Hepatocyte (in vitro differentiated cells): Measurements from ENCODE around the gene RNF113A. TPM values are rescaled to one million over a fixed set of nuclear protein-coding genes. Genes with fewer than 3 reads are reported as not detected.
"Not testable (repeated sequence)": the region's sequence is repeated elsewhere in the genome, so short reads cannot be mapped to it uniquely, and the experiment has no call there.

Source experiments
- DNase-seq: peaks from one replicate; pipeline ENCODE4 v3.0.0-alpha.2; 2016; ENCODE audit warnings: low spot score
- H2AFZ ChIP-seq: fragments of 200-600 bp; sonication (generic); 2 replicates; pipeline ENCODE4 v1.6.0; 2016; ENCODE audit warnings: antibody characterized with exemption, mild to moderate bottlenecking
- H3K27ac ChIP-seq: fragments of 200-600 bp; sonication (generic); 2 replicates; pipeline ENCODE4 v1.5.1; 2016; ENCODE audit warnings: mild to moderate bottlenecking
- H3K27me3 ChIP-seq: fragments of 200-600 bp; sonication (generic); 2 replicates; pipeline ENCODE4 v1.6.1; 2016
- H3K36me3 ChIP-seq: fragments of 200-600 bp; sonication (generic); replicated peaks from 2 replicates; pipeline ENCODE4 v1.5.1; 2016; ENCODE audit warnings: low read depth; ENCODE audit not compliant: insufficient read depth
- H3K4me1 ChIP-seq: fragments of 200-600 bp; sonication (generic); 2 replicates; pipeline ENCODE4 v1.5.1; 2016; ENCODE audit warnings: mild to moderate bottlenecking, moderate library complexity; ENCODE audit not compliant: insufficient read depth
- H3K4me2 ChIP-seq: fragments of 200-600 bp; sonication (generic); 2 replicates; pipeline ENCODE4 v1.6.0; 2016
- H3K4me3 ChIP-seq: fragments of 200-600 bp; sonication (generic); 2 replicates; pipeline ENCODE4 v1.5.1; 2016; ENCODE audit warnings: mild to moderate bottlenecking
- H3K79me2 ChIP-seq: fragments of 200-600 bp; sonication (generic); 2 replicates; pipeline ENCODE4 v1.6.0; 2017; ENCODE audit warnings: mild to moderate bottlenecking
- H3K9me2 ChIP-seq: fragments of 200-600 bp; sonication (generic); replicated peaks from 2 replicates; pipeline ENCODE4 v1.6.0; 2017; ENCODE audit warnings: mild to moderate bottlenecking; ENCODE audit not compliant: insufficient read depth
- H3K9me3 ChIP-seq: fragments of 200-600 bp; sonication (generic); 2 replicates; pipeline ENCODE4 v1.5.1; 2016; ENCODE audit warnings: low read depth, mild to moderate bottlenecking
- H4K20me1 ChIP-seq: fragments of 200-600 bp; sonication (generic); 2 replicates; pipeline ENCODE4 v1.6.0; 2016; ENCODE audit warnings: mild to moderate bottlenecking; ENCODE audit not compliant: insufficient read depth, poor library complexity, severe bottlenecking
- EZH2 ChIP-seq: fragments of 200-600 bp; sonication (generic); IDR thresholded peaks from 2 replicates; pipeline ENCODE4 v1.6.1; 2016; ENCODE audit warnings: antibody characterized with exemption, mild to moderate bottlenecking, borderline replicate concordance
- WGBS: methylation state at CpG from one replicate; pipeline ENCODE4 v1.1.6; 2016; ENCODE audit warnings: low lambda C conversion rate; ENCODE audit errors: missing lambda C conversion rate; 5-methylcytosine and 5-hydroxymethylcytosine counted together
- polyA plus RNA-seq: library from polyadenylated mRNA; unstranded; fragments of >200 nt; fragmentation: Nextera tagmentation; extraction: Ambion mirVana; gene quantifications from 2 replicates; pipeline ENCODE4 v1.2.1, GENCODE V29; 2016
- total RNA-seq: library from RNA; depleted of rRNA; stranded (reverse); fragments of >200 nt; gene quantifications from 2 replicates; pipeline ENCODE4 v1.2.3, GENCODE V29; 2014

Gene RNF113A
- total and polyA plus RNA-seq, 2 experiments from 2014 or later, result 19.7 TPM

- no peak overlapping the region for H3K4me2 ChIP-seq
- no peaks in the 10 kb centered on the region for H3K36me3 ChIP-seq
- H3K27me3 ChIP-seq, result no peaks in the 10 kb centered on the region
- 66% methylated on average over 7 of the region's 7 CpGs for WGBS
- DNase-seq, result no peak
- TF ChIP-seq EZH2, result no peak
- no peak overlapping the region for H2AFZ ChIP-seq
- H3K27ac ChIP-seq, result no peak overlapping the region
- no peaks in the 10 kb centered on the region for H3K4me1 ChIP-seq
- H4K20me1 ChIP-seq, result no peaks in the 10 kb centered on the region
- H3K79me2 ChIP-seq, result no peaks in the 10 kb centered on the region
- H3K9me2 ChIP-seq, result no peaks in the 10 kb centered on the region
- no peaks in the 10 kb centered on the region for H3K9me3 ChIP-seq
- no peak overlapping the region for H3K4me3 ChIP-seq
Measured at GRCh38 chrX:119826399-119826959, 45.1 kb downstream of the RNF113A start.

- not testable (repeated sequence) for H4K20me1 ChIP-seq, H3K36me3 ChIP-seq, H2AFZ ChIP-seq, DNase-seq, H3K9me2 ChIP-seq, H3K9me3 ChIP-seq, H3K4me1 ChIP-seq, H3K27me3 ChIP-seq, H3K4me3 ChIP-seq, H3K27ac ChIP-seq, H3K4me2 ChIP-seq, H3K79me2 ChIP-seq
- WGBS, result 68% methylated on average over 2 of the region's 5 CpGs
Measured at GRCh38 chrX:119824221-119824620, 47.3 kb downstream of the RNF113A start.

DNA sequence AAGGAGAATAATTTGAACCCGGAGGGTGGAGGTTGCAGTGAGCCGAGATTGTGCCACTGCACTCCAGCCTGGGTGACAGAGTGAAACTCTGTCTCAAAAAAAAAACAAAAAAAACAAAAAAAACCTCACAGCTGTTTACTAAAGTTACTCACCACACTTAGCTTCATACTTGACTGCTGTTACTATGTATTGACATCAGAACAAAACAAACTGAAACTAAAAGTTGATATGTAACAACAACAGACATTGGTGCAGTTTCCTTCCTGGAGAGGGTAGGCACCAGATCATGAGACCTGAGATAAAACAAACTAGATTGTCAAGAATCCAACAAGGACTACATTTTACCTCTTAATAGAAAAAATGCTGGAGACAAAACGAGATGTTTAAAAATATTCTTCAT, 49.8 kb downstream of the RNF113A start:
- H2AFZ ChIP-seq, H3K4me3 ChIP-seq, DNase-seq: not testable (repeated sequence)

More for the DNA sequence above, 49.8 kb downstream of the RNF113A start:
- not testable (repeated sequence) for H3K9me2 ChIP-seq, H3K4me1 ChIP-seq, H3K27me3 ChIP-seq, H3K79me2 ChIP-seq, H3K4me2 ChIP-seq, H3K36me3 ChIP-seq, H3K27ac ChIP-seq, H3K9me3 ChIP-seq, H4K20me1 ChIP-seq
- WGBS, result 84% methylated on average over 3 of the region's 3 CpGs

Other genes with a start within 250 kb of the RNF113A start
- gene SEPTIN6, start 178.6 kb downstream of the RNF113A start, total RNA-seq, result 24.7 and 31.4 TPM in 2 replicates
- gene SEPTIN6, start 178.6 kb downstream of the RNF113A start, polyA plus RNA-seq, result 21.3 and 25.3 TPM in 2 replicates
- gene SOWAHD, start 113.1 kb downstream of the RNF113A start, total RNA-seq, result 0.24 and 1.00 TPM in 2 replicates
- gene SOWAHD, start 113.1 kb downstream of the RNF113A start, polyA plus RNA-seq, result 1.3 and 2.0 TPM in 2 replicates
- 6,564 and 8,635 TPM in 2 replicates for gene RPL39, start 80.1 kb downstream of the RNF113A start, total RNA-seq
- gene RPL39, start 80.1 kb downstream of the RNF113A start, polyA plus RNA-seq, result 647 and 687 TPM in 2 replicates
- gene UPF3B, start 18.8 kb downstream of the RNF113A start, total RNA-seq, result 3.3 and 4.3 TPM in 2 replicates
- 6.7 and 11.0 TPM in 2 replicates for gene UPF3B, start 18.8 kb downstream of the RNF113A start, polyA plus RNA-seq
- gene NDUFA1, start 99 bp upstream of the RNF113A start, total RNA-seq, result 68.3 and 84.4 TPM in 2 replicates
- 321 and 324 TPM in 2 replicates for gene NDUFA1, start 99 bp upstream of the RNF113A start, polyA plus RNA-seq
- gene AKAP14, start 24.2 kb upstream of the RNF113A start, total RNA-seq, result not detected in 2 replicates
- not detected in 2 replicates for gene AKAP14, start 24.2 kb upstream of the RNF113A start, polyA plus RNA-seq
- 7.1 and 7.7 TPM in 2 replicates for gene NKAP, start 72.0 kb upstream of the RNF113A start, total RNA-seq
- gene NKAP, start 72.0 kb upstream of the RNF113A start, polyA plus RNA-seq, result 4.3 and 4.4 TPM in 2 replicates
- not detected in 2 replicates for gene RHOXF2B, start 206.0 kb upstream of the RNF113A start, total RNA-seq
- not detected in 2 replicates for gene RHOXF2B, start 206.0 kb upstream of the RNF113A start, polyA plus RNA-seq
- 0.80 TPM in 1 of 2 replicates, not detected in the other for gene RHOXF1, start 244.2 kb upstream of the RNF113A start, total RNA-seq
- gene RHOXF1, start 244.2 kb upstream of the RNF113A start, polyA plus RNA-seq, result 0.35 TPM in 1 of 2 replicates, not detected in the other